RWPE1 (cell line): ENCODE measurements around the gene LDB3.

Experiments
- CTCF ChIA-PET: fragments of 350-600 bp; sonication (Branson Sonifier 250); formaldehyde crosslinking; extraction: SDS; loops from one replicate; lab custom pipeline; 2021; lab: Yijun Ruan, JAX
- POLR2A ChIA-PET: fragments of 400-600 bp; formaldehyde crosslinking; extraction: SDS; loops from one replicate; lab custom pipeline; 2020; ENCODE audit warnings: antibody characterized with exemption; ENCODE audit not compliant: low non-redundant PET; lab: Yijun Ruan, JAX
- DNase-seq: peaks from one replicate; pipeline ENCODE4 v3.0.0; 2012; ENCODE audit warnings: low spot score
- H3K27ac ChIP-seq: fragments of 450-650 bp; 2 replicates; pipeline ENCODE4 v1.5.1; 2017
- TF ChIP-seq, protein P1 (sequence below): fragments of 450-650 bp; conservative IDR thresholded peaks from 2 replicates; pipeline ENCODE4 v1.5.1; 2017; ENCODE audit warnings: low read depth, mild to moderate bottlenecking

The LDB3 gene

DNA sequence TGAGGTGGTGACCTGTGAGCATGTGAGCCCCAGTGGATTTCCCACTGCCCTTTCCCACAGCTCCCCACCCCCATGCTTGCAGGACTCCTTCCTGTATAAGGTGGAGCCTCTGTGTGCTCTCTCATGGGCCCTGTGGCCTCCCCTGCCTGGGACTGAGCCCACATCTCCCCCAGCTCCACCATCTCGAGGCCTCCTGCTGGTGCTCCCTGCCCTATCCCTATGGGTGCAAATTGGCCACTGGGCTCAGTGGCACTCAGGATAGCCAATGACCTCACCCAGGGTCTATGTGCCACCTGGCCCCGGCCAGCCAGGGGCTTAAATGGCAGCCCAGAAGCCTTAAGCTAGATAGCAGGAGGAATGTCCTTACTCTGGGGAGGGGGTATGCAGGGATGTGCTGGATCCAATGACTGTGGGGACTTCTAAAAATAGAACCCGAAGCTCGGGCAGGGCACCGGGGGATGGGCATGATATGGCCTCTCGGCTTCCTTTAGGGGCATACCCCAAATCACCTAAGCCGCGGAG, 2.0 kb downstream of the LDB3 start:
- POLR2A ChIA-PET, result no interaction called here
- H3K27ac ChIP-seq, result no peak overlapping the region
- CTCF ChIA-PET, result no interaction called here
- DNase-seq, result no peak
- TF ChIP-seq, protein P1, sequence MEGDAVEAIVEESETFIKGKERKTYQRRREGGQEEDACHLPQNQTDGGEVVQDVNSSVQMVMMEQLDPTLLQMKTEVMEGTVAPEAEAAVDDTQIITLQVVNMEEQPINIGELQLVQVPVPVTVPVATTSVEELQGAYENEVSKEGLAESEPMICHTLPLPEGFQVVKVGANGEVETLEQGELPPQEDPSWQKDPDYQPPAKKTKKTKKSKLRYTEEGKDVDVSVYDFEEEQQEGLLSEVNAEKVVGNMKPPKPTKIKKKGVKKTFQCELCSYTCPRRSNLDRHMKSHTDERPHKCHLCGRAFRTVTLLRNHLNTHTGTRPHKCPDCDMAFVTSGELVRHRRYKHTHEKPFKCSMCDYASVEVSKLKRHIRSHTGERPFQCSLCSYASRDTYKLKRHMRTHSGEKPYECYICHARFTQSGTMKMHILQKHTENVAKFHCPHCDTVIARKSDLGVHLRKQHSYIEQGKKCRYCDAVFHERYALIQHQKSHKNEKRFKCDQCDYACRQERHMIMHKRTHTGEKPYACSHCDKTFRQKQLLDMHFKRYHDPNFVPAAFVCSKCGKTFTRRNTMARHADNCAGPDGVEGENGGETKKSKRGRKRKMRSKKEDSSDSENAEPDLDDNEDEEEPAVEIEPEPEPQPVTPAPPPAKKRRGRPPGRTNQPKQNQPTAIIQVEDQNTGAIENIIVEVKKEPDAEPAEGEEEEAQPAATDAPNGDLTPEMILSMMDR, result no peak

DNA sequence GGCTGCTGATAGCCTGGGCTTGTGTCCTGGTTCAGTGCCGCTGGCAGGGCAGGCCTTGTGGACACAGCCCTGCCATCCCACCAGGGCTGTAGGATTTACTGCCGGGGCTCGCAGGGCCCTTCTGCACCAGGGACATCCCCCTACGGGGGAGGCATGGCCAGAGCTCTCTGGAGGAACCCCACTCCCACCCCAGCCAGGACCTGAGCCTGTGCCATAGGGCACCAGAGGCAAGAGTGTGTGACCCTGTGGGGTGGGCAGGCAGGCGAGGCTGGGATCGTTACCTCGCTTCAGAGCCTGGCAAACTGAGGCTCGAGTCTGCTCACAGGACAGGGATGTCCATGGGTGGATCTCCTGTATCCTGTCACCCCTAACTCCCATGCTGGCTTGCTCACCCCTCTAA, 2.6 kb downstream of the LDB3 start:
- no peak for DNase-seq
- TF ChIP-seq, protein P1, result no peak
- ChIA-PET POLR2A (no interaction called here), CTCF (no interaction called here)
- H3K27ac ChIP-seq, result no peak overlapping the region

DNA sequence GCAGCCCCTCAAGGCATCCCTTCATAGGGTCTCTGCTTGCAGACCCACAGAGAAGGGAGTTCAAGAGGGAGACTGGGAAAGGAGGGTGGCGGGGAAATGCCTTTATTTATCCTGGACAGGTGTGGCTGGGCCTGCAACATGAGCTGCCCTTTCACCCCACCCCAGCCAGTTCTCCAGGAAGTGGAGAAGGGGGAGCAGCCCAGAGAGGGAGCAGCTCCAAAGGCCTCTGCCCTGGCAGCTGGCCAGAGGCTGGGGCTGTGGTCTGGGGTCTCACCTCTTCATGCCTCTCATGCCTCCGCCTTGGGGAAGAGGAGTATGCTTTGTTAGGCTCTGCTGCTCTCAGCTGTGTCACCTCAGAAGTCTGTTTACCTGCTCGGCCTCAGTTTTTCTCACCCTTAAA, 3.1 kb downstream of the LDB3 start:
- DNase-seq, result no peak
- CTCF ChIA-PET, result interaction anchor here (0.6 to 0.8 kb wide), 2 partner anchors 9 to 13 kb away, joined by 3 to 7 read pairs; no protein-coding TSS in a partner anchor
- H3K27ac ChIP-seq, result no peak overlapping the region
- POLR2A ChIA-PET, result no interaction called here
- TF ChIP-seq, protein P1, result no peak

DNA sequence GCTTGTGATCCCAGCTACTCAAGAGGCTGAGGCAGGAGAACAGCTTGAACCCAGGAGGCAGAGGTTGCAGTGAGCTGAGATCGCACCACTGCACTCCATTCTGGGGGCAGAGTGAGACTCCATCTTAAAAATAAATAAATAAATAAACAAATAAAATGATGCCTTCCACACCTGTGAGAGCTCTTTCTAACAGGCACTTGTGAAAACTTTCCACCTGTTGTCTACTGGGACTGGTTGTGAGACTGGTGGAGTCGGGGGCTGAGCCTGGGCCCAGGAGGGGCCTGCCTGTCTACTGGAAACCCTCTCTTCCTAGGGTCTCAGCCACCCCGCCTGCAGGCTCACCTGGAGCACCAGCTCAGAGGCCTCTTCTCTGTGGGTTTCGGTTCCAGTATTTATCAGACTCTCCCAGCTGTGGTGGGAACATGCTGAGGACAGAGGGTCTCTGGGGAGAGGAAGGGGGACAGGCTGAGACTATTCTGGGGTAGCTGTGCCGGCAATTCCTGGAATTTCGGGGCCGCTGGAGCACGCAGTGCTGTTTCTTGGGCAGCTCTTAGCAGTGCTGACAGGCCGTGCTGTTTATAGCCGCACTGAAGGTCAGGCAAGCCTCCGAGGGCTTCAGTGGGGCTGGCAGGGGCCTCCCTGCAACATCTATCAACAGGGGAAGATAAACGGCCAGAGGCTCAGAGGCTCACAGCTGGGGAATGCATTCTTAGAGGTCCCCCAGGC, 3.8 kb downstream of the LDB3 start:
- no peak for DNase-seq
- TF ChIP-seq, protein P1, result no peak
- CTCF ChIA-PET, result interaction anchor here (0.6 to 0.8 kb wide), 4 partner anchors 9 to 455 kb away, joined by 3 to 7 read pairs (median 4); no protein-coding TSS in a partner anchor
- no peak overlapping the region for H3K27ac ChIP-seq
- POLR2A ChIA-PET, result no interaction called here

DNA sequence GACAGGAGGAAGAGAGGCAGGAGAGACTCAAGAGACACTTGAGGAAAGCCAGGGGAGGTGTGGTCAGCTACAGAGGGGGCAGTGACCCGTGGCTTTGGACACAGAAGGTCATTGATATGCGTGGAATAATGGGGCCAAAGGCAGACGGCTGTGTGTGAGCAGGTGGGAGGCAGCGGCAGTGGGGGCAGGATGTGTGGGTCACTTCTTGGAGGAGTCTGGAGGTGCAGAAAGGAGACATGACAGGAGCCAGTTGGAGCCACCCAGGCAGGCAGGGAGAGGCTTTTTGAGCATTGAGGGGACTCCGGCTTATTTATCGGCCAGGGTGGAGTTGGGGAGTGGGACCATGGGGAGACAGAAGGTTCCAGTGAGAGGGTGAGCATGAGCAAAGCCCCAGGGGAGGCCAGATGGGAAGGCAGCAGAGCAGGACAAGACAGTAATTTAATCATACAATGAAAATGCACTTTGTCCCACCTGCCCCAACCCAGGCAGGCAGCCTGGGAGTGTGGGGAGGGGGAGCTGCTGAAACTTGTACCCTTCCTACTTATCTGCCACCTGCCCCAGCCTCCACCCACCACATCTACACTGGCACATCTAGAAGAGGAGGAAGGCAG, 5.0 kb downstream of the LDB3 start:
- TF ChIP-seq, protein P1, result no peak
- CTCF ChIA-PET, result interaction anchor here (0.5 to 1.1 kb wide), 2 partner anchors 67 to 88 kb away, joined by 3 to 4 read pairs; no protein-coding TSS in a partner anchor
- no peak overlapping the region for H3K27ac ChIP-seq
- no peak for DNase-seq
- POLR2A ChIA-PET, result no interaction called here

DNA sequence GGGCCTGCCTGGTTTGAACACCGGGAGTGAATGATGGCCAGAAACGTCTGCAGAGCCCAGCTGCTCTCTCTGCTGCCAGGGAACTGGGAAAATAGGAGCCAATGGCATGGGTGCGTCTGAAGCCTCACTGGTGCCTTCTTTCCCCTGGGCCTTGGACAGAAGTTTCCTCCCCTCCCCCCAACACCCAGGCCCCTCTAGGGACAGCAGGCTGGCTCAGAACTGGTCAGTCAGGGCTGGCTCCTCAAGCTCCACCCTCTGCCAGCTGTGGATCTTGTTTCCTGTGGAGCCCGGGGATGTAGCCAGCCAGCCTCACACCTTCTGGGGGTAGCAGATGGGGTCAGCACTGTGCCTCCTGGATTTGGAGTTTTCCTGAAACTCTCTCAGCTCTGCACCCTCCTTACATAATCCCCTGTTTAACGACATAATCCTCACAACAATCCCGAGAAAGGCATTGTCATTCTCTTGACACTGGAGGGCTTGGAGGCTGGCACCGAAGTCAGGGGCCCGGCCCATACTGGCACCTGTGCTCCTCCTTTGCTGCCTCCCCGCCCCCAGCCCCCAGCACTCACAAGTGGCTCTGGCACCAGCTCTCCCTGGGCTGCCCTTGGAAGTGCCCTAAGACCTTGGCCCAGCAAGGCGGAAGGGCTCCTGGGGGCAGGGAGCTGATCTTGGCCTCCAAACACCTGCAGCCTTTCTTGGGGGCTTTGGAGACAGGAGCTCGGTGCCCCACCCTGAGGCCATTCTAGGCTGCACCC, 5.7 kb downstream of the LDB3 start:
- POLR2A ChIA-PET, result no interaction called here
- H3K27ac ChIP-seq, result no peak overlapping the region
- CTCF ChIA-PET, result interaction anchor here (0.5 to 1.1 kb wide), 4 partner anchors 10 to 134 kb away, joined by 3 to 5 read pairs (median 4); no protein-coding TSS in a partner anchor
- no peak for DNase-seq
- TF ChIP-seq, protein P1, result no peak
